ENCODE measurements around the gene SIDT2. TPM values are rescaled to one million over a fixed set of nuclear protein-coding genes. Genes with fewer than 3 reads are reported as not detected.

Gene SIDT2
- total RNA-seq = 19.6 and 35.8 TPM in 2 replicates

GRCh38 chr11:117178210-117179034 is at the start of gene SIDT2:
TSS of gene SIDT2 (plus strand) at chr11:117178743. CDS start at chr11:117179264, 521 bp downstream.

GRCh38 chr11:117143871-117144476 is 34.6 kb upstream of the SIDT2 start, which contains the start of gene PAFAH1B2:
TSS of gene PAFAH1B2 (plus strand) at chr11:117144287. CDS start at chr11:117152448, 8,161 bp downstream.

GRCh38 chr11:117199053-117199915 is 20.7 kb downstream of the SIDT2 start, which contains the start of gene TAGLN:
TSS of gene TAGLN (plus strand) at chr11:117199370. CDS start at chr11:117203014, 3,644 bp downstream.

GRCh38 chr11:117231842-117232091 is 53.2 kb downstream of the SIDT2 start, which contains the start of gene PCSK7:
TSS of gene PCSK7 (minus strand) at chr11:117232073. CDS start at chr11:117229844, 2,229 bp downstream.

GRCh38 chr11:117232092-117232878 is 53.7 kb downstream of the SIDT2 start, which contains the start of gene RNF214:
TSS of gene RNF214 (plus strand) at chr11:117232671. CDS start at chr11:117234273, 1,602 bp downstream.

Other genes starting within 250 kb of the SIDT2 start
- gene SIK3, start 80.3 kb upstream of the SIDT2 start, total RNA-seq = 16.6 and 36.9 TPM in 2 replicates
- 139 and 201 TPM in 2 replicates for gene PAFAH1B2, start 34.5 kb upstream of the SIDT2 start, total RNA-seq
- gene TAGLN, start 20.6 kb downstream of the SIDT2 start, total RNA-seq = 3,181 and 4,352 TPM in 2 replicates
- 58.2 and 70.0 TPM in 2 replicates for gene PCSK7, start 53.3 kb downstream of the SIDT2 start, total RNA-seq
- 9.8 and 12.8 TPM in 2 replicates for gene RNF214, start 53.9 kb downstream of the SIDT2 start, total RNA-seq
- gene BACE1-AS, start 112.6 kb downstream of the SIDT2 start, total RNA-seq = 2.4 and 4.7 TPM in 2 replicates
- gene BACE1, start 137.5 kb downstream of the SIDT2 start, total RNA-seq = 34.1 and 44.4 TPM in 2 replicates
- 32.4 and 37.6 TPM in 2 replicates for gene CEP164, start 149.1 kb downstream of the SIDT2 start, total RNA-seq

Data from smooth muscle cell of the umbilical artery (primary cell).